Measurements from ENCODE around the gene C2CD2. TPM values are rescaled to one million over a fixed set of nuclear protein-coding genes. Genes with fewer than 3 reads are reported as not detected.
"Not testable (repeated sequence)": the region's sequence is repeated elsewhere in the genome, so short reads cannot be mapped to it uniquely, and the experiment has no call there.

The C2CD2 gene
- polyA plus RNA-seq: 10 to 100 TPM in 2 of 3 donors, 1 to 10 TPM in 1; 9.1 to 52.1 (median 14.8) TPM

GRCh38 chr21:41953831-41954653 is at the start of gene C2CD2:
TSS of gene C2CD2 (minus strand) at chr21:41954018. CDS start at chr21:41953648, 370 bp downstream.
- WGBS, 3 donors: 4 to 20% (median 6%) methylated on average over 27 to 75 of the region's 85 CpGs
- no peak within 1 kb of the TSS for H3K27ac ChIP-seq (ENCODE audit: low read depth, low read length)

GRCh38 chr21:42003051-42003461 is 49.2 kb upstream of the C2CD2 start:
- no peak overlapping the region for H3K27ac ChIP-seq (ENCODE audit: low read depth, low read length)
- WGBS, 3 donors: 69 to 88% (median 71%) methylated on average over 4 of the region's 4 CpGs

- WGBS, 3 donors: 84 to 89% (median 86%) methylated on average over 14 of the region's 14 CpGs
- H3K27ac ChIP-seq (ENCODE audit: low read depth, low read length): no peak overlapping the region
Observed at GRCh38 chr21:42002421-42002958, 48.7 kb upstream of the C2CD2 start.

- no peak overlapping the region for H3K27ac ChIP-seq (ENCODE audit: low read depth, low read length)
- 92 to 95% (median 95%) methylated on average over 2 of the region's 2 CpGs for WGBS, 3 donors
Observed at GRCh38 chr21:42001781-42002180, 48.0 kb upstream of the C2CD2 start.

- H3K27ac ChIP-seq (ENCODE audit: low read depth, low read length): no peak overlapping the region
- WGBS, 3 donors: 90 to 92% (median 90%) methylated on average over 4 of the region's 4 CpGs
Observed at GRCh38 chr21:42000908-42001307, 47.1 kb upstream of the C2CD2 start.

GRCh38 chr21:41997657-41998056 is 43.8 kb upstream of the C2CD2 start:
- WGBS, 3 donors: 93 to 100% (median 96%) methylated on average over 1 of the region's 1 CpG
- H3K27ac ChIP-seq (ENCODE audit: low read depth, low read length): no peak overlapping the region

- 98% methylated on average over 3 of the region's 3 CpGs for WGBS, 3 donors
- no peak overlapping the region for H3K27ac ChIP-seq (ENCODE audit: low read depth, low read length)
Observed at GRCh38 chr21:41995577-41995976, 41.8 kb upstream of the C2CD2 start.

GRCh38 chr21:41994613-41995012 is 40.8 kb upstream of the C2CD2 start:
- WGBS, 3 donors: 58 to 95% (median 91%) methylated on average over 5 of the region's 5 CpGs
- not testable (repeated sequence) for H3K27ac ChIP-seq (ENCODE audit: low read depth, low read length)

GRCh38 chr21:41993744-41994143 is 39.9 kb upstream of the C2CD2 start:
- H3K27ac ChIP-seq (ENCODE audit: low read depth, low read length): no peak overlapping the region
- WGBS, 3 donors: 66 to 85% (median 77%) methylated on average over 6 of the region's 6 CpGs

- H3K27ac ChIP-seq (ENCODE audit: low read depth, low read length): no peak overlapping the region
- 97 to 98% (median 97%) methylated on average over 15 of the region's 15 CpGs for WGBS, 3 donors
Observed at GRCh38 chr21:41992576-41992975, 38.8 kb upstream of the C2CD2 start.

GRCh38 chr21:41991659-41992058 is 37.8 kb upstream of the C2CD2 start:
- no peak overlapping the region for H3K27ac ChIP-seq (ENCODE audit: low read depth, low read length)
- 97 to 99% (median 97%) methylated on average over 16 of the region's 16 CpGs for WGBS, 3 donors

GRCh38 chr21:41989698-41990097 is 35.9 kb upstream of the C2CD2 start:
- no peak overlapping the region for H3K27ac ChIP-seq (ENCODE audit: low read depth, low read length)
- WGBS, 3 donors: 92 to 98% (median 94%) methylated on average over 2 of the region's 2 CpGs

GRCh38 chr21:41987310-41987709 is 33.5 kb upstream of the C2CD2 start:
- no peak overlapping the region for H3K27ac ChIP-seq (ENCODE audit: low read depth, low read length)
- 94 to 95% (median 95%) methylated on average over 3 of the region's 3 CpGs for WGBS, 3 donors

- no peak overlapping the region for H3K27ac ChIP-seq (ENCODE audit: low read depth, low read length)
- 79 to 91% (median 86%) methylated on average over 6 of the region's 6 CpGs for WGBS, 3 donors
Observed at GRCh38 chr21:41985662-41986416, 32.0 kb upstream of the C2CD2 start.

GRCh38 chr21:41983229-41983628 is 29.4 kb upstream of the C2CD2 start:
- H3K27ac ChIP-seq (ENCODE audit: low read depth, low read length): no peak overlapping the region
- 92 to 97% (median 94%) methylated on average over 1 of the region's 1 CpG for WGBS, 3 donors

- H3K27ac ChIP-seq (ENCODE audit: low read depth, low read length): no peak overlapping the region
Observed at GRCh38 chr21:41980561-41980960, 26.7 kb upstream of the C2CD2 start.

- H3K27ac ChIP-seq (ENCODE audit: low read depth, low read length): no peak overlapping the region
- WGBS, 3 donors: 80 to 90% (median 87%) methylated on average over 7 of the region's 7 CpGs
Observed at GRCh38 chr21:41979751-41980369, 26.0 kb upstream of the C2CD2 start.

GRCh38 chr21:41979335-41979734 is 25.5 kb upstream of the C2CD2 start:
- 61 to 91% (median 77%) methylated on average over 4 of the region's 4 CpGs for WGBS, 3 donors
- H3K27ac ChIP-seq (ENCODE audit: low read depth, low read length): no peak overlapping the region
